A673 (cell line): Measurements from ENCODE around the gene CDC42BPA. TPM values are rescaled to one million over a fixed set of nuclear protein-coding genes. Genes with fewer than 3 reads are reported as not detected.

Experiments
- BruUV-seq: library from RNA; stranded (reverse); fragments of 400-500 nt; replicated peaks from 2 replicates; lab custom pipeline; 2021; lab: Mats Ljungman, UMichigan
- CTCF ChIA-PET: fragments of 300-600 bp; sonication (Branson Sonifier 250); formaldehyde crosslinking; loops from one replicate; lab custom pipeline; 2022; ENCODE audit warnings: antibody characterized with exemption; lab: Charles Lee
- POLR2A ChIA-PET: fragments of 300-600 bp; sonication (Branson Sonifier 250); formaldehyde crosslinking; loops from one replicate; lab custom pipeline; 2022; ENCODE audit warnings: antibody characterized with exemption; ENCODE audit not compliant: low non-redundant PET; lab: Charles Lee
- DNase-seq: peaks from one replicate; pipeline ENCODE4 v3.0.0-alpha.2; 2015; ENCODE audit warnings: low spot score
- H3K27ac ChIP-seq: fragments of 200-600 bp; sonication (generic); 2 replicates; pipeline ENCODE4 v1.5.1; 2016; ENCODE audit warnings: mixed run types, low read depth, mild to moderate bottlenecking, mixed read lengths, antibody characterized with exemption, low read length; ENCODE audit not compliant: poor library complexity, severe bottlenecking
- H3K27me3 ChIP-seq: fragments of 200-600 bp; sonication (generic); replicated peaks from 2 replicates; pipeline ENCODE4 v1.6.1; 2017; ENCODE audit warnings: mixed run types, low read depth, mild to moderate bottlenecking, mixed read lengths, antibody characterized with exemption, low read length; ENCODE audit not compliant: insufficient read depth, poor library complexity
- H3K36me3 ChIP-seq: fragments of 200-600 bp; sonication (generic); 2 replicates; pipeline ENCODE4 v1.6.1; 2016; ENCODE audit warnings: mixed run types, mild to moderate bottlenecking, mixed read lengths, antibody characterized with exemption, low read length; ENCODE audit not compliant: insufficient read depth, poor library complexity, severe bottlenecking
- H3K4me1 ChIP-seq: fragments of 200-600 bp; sonication (generic); 2 replicates; pipeline ENCODE4 v1.6.1; 2017; ENCODE audit warnings: mixed run types, mild to moderate bottlenecking, mixed read lengths, antibody characterized with exemption, low read length; ENCODE audit not compliant: insufficient read depth, poor library complexity, severe bottlenecking
- H3K4me3 ChIP-seq: fragments of 200-600 bp; sonication (generic); 2 replicates; pipeline ENCODE4 v1.5.1; 2016; ENCODE audit warnings: low read depth, mixed run types, mild to moderate bottlenecking, mixed read lengths, low read length; ENCODE audit not compliant: poor library complexity, severe bottlenecking
- H3K9me3 ChIP-seq: fragments of 200-600 bp; sonication (generic); 2 replicates; pipeline ENCODE4 v1.6.1; 2016; ENCODE audit warnings: mixed run types, low read depth, mild to moderate bottlenecking, mixed read lengths, antibody characterized with exemption, low read length; ENCODE audit not compliant: poor library complexity, severe bottlenecking
- CTCF ChIP-seq: fragments of 300-800, 200-600 bp; sonication (generic); conservative IDR thresholded peaks from 2 replicates; pipeline ENCODE4 v1.5.1; 2017; ENCODE audit warnings: low read depth, mild to moderate bottlenecking, antibody characterized with exemption, low read length, moderate library complexity, mixed read lengths
- EZH2 ChIP-seq: fragments of 200-600 bp; sonication (generic); IDR thresholded peaks from 2 replicates; pipeline ENCODE4 v1.6.1; 2017; ENCODE audit warnings: borderline replicate concordance, low read depth, mild to moderate bottlenecking, mixed read lengths, antibody characterized with exemption, low read length; ENCODE audit not compliant: poor library complexity, severe bottlenecking
- intact Hi-C: fragments of 100-400 bp; cut with micrococcal nuclease; formaldehyde crosslinking; loops from one replicate; pipeline ENCODE4 v1.10.0; 2022; ENCODE audit not compliant: unreplicated experiment
- total RNA-seq: library from RNA; stranded (reverse); gene quantifications from 2 replicates; pipeline ENCODE4 v1.2.3, GENCODE V29; 2021

Gene CDC42BPA
- total RNA-seq, 1 experiment from 2014 or later: 21.7 TPM

DNA sequence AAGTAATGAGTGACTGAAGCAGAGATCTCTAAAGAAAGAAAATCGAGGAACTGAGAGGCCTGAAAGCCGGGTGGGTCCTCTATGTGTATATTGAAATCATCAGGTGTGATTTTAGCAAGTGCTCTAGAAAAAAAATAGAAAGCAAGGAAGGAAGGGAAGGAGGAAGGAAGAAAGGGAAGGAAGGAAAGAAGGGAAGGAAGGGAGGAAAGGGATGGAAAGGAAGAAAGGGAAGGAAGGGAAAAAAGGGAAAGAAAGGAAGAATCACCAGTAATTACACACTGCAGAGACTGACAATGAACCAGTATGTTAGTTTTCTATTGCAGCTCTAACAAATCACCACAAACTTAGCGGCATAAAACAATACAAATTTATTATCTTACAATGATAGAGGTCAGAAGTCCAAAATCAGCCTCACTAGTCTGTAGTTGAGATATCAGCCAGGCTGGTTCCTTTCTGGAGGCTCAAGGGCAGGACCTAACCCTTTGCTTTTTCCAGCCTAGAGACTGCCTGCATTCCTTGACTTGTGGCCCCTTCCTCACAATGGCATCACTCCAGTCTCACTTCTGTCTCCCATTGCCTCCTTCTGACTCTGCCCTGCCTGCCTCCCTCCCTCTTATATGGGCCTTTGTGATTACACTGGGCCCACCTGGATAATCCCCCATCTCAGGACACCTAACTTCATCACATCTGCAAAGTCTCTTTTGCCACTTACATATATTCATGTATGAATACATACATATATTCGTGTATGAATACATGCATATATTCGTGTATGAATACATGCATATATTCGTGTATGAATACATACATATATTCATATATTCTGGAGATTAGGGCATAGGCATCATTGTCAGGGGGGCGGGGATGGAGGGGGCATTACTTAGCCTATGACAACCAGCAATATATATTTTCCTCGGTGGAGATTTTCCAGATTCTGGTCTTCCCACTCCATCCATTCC lies 47.5 kb upstream of the CDC42BPA start:
- DNase-seq: no peak
- no TSS peak for BruUV-seq
- ChIA-PET CTCF (no interaction called here), POLR2A (no interaction called here)
- intact Hi-C loops: no loop called here
- Histone ChIP-seq H3K4me1 (no peaks in the 10 kb centered on the region), H3K4me3 (no peak overlapping the region), H3K36me3 (no peaks in the 10 kb centered on the region), H3K27me3 (peaks cover 83% of the 10 kb centered on the region), H3K9me3 (no peaks in the 10 kb centered on the region), H3K27ac (no peak overlapping the region)
- no peak for TF ChIP-seq EZH2
- TF ChIP-seq CTCF: no peak

DNA sequence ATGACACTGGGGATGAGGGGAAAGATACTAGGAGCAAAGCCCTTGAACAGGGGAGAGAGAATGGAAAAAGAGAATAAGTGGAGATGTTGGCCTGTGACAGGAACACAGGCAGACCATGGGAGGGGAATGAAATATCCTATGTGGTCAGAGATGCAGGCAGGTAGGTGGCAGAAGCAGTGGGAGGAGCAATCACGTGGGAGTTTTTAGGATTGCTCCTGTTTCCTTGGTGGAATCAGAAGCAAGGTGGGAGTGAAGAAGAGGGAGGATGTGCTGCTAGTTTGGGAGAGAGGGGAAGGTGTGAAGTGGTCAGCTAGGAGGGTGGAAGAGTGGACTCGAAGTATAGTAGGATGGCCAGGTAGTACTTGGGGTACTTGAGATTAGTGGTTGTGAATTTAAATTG lies 46.4 kb upstream of the CDC42BPA start:
- no TSS peak for BruUV-seq
- no peak for DNase-seq
- intact Hi-C loops: no loop called here
- H3K36me3 ChIP-seq: no peaks in the 10 kb centered on the region
- CTCF ChIA-PET: no interaction called here
- no peaks in the 10 kb centered on the region for H3K4me1 ChIP-seq
- H3K4me3 ChIP-seq: no peak overlapping the region
- POLR2A ChIA-PET: no interaction called here
- H3K27ac ChIP-seq: no peak overlapping the region
- TF ChIP-seq CTCF: no peak
- TF ChIP-seq EZH2: no peak
- H3K27me3 ChIP-seq: peaks cover 83% of the 10 kb centered on the region
- no peaks in the 10 kb centered on the region for H3K9me3 ChIP-seq

DNA sequence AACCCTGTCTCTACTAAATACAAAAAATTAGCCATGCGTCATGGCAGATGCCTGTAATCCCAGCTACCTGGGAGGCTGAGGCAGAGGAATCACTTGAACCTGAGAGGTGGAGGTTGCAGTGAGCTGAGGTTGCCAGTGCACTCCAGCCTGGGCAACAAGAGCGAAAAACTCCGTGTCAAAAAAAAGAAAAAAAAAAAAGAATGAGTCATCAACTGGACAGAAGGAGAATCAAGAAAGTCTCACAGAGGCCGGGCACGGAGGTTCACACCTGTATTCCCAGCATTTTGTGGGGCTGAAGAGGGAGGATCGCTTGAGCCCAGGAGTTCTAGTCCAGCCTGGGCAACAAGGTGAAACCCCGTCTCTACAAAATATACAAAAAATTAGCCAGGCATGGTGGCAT lies 45.5 kb upstream of the CDC42BPA start:
- peaks cover 84% of the 10 kb centered on the region for H3K27me3 ChIP-seq
- no peaks in the 10 kb centered on the region for H3K36me3 ChIP-seq
- intact Hi-C loops: no loop called here
- ChIA-PET POLR2A (no interaction called here), CTCF (no interaction called here)
- no peak overlapping the region for H3K4me3 ChIP-seq
- H3K9me3 ChIP-seq: no peaks in the 10 kb centered on the region
- H3K27ac ChIP-seq: no peak overlapping the region
- TF ChIP-seq EZH2 (no peak), CTCF (no peak)
- no TSS peak for BruUV-seq
- H3K4me1 ChIP-seq: no peaks in the 10 kb centered on the region
- DNase-seq: no peak
